ENCODE results near the gene STK24. TPM values are rescaled to one million over a fixed set of nuclear protein-coding genes. Genes with fewer than 3 reads are reported as not detected.

The STK24 gene
- total RNA-seq, 2 experiments from 2014 or later, result 134 to 148 TPM

GRCh38 chr13:98490866-98491265 lies 86.0 kb downstream of the STK24 start:
- Mint-ChIP-seq H3K27ac (no peak overlapping the region), H3K36me3 (peaks cover 6% of the 10 kb centered on the region), H3K9me3 (ENCODE audit: low read depth) (no peaks in the 10 kb centered on the region), H3K4me1 (peaks cover 46% of the 10 kb centered on the region), H3K4me3 (no peak overlapping the region), H3K27me3 (no peaks in the 10 kb centered on the region)
- DNase-seq (no peak), ATAC-seq (no peak)
- CTCF ChIA-PET, result interaction anchor here (1.5 kb wide), 1 partner anchor 18 kb away, joined by 3 read pairs; no protein-coding TSS in a partner anchor

- ATAC-seq, result no peak
- no peaks in the 10 kb centered on the region for H3K27me3 Mint-ChIP-seq
- H3K4me1 Mint-ChIP-seq, result peaks cover 52% of the 10 kb centered on the region
- no peak for DNase-seq
- peaks cover 6% of the 10 kb centered on the region for H3K36me3 Mint-ChIP-seq
- H3K9me3 Mint-ChIP-seq (ENCODE audit: low read depth), result no peaks in the 10 kb centered on the region
- H3K4me3 Mint-ChIP-seq, result no peak overlapping the region
- CTCF ChIA-PET, result interaction anchor here (0.7 to 1.5 kb wide), 2 partner anchors 18 to 163 kb away, joined by 3 read pairs; no protein-coding TSS in a partner anchor
- H3K27ac Mint-ChIP-seq, result no peak overlapping the region
Measured at GRCh38 chr13:98490195-98490836, 86.6 kb downstream of the STK24 start.

- Mint-ChIP-seq H3K4me3 (no peak overlapping the region), H3K27ac (peak overlapping the region; percentile 48), H3K27me3 (no peaks in the 10 kb centered on the region), H3K4me1 (peaks cover 59% of the 10 kb centered on the region), H3K9me3 (ENCODE audit: low read depth) (no peaks in the 10 kb centered on the region), H3K36me3 (peaks cover 6% of the 10 kb centered on the region)
- ATAC-seq (no peak), DNase-seq (no peak)
- CTCF ChIA-PET, result interaction anchor here (0.7 to 1.4 kb wide), 2 partner anchors 16 to 163 kb away, joined by 3 read pairs; no protein-coding TSS in a partner anchor
Measured at GRCh38 chr13:98489446-98490194, 87.3 kb downstream of the STK24 start.

- ATAC-seq (no peak), DNase-seq (no peak)
- Mint-ChIP-seq H3K27ac (no peak overlapping the region), H3K4me1 (peaks cover 67% of the 10 kb centered on the region), H3K27me3 (no peaks in the 10 kb centered on the region), H3K9me3 (ENCODE audit: low read depth) (no peaks in the 10 kb centered on the region), H3K36me3 (peaks cover 6% of the 10 kb centered on the region), H3K4me3 (no peak overlapping the region)
- CTCF ChIA-PET, result interaction anchor here (1.2 to 1.4 kb wide), 2 partner anchors 15 to 74 kb away, joined by 3 read pairs; no protein-coding TSS in a partner anchor
Measured at GRCh38 chr13:98488736-98489135, 88.2 kb downstream of the STK24 start.

GRCh38 chr13:98487522-98487921 lies 89.4 kb downstream of the STK24 start:
- ATAC-seq, result no peak
- H3K27me3 Mint-ChIP-seq, result no peaks in the 10 kb centered on the region
- peaks cover 6% of the 10 kb centered on the region for H3K36me3 Mint-ChIP-seq
- H3K4me1 Mint-ChIP-seq, result peaks cover 72% of the 10 kb centered on the region
- CTCF ChIA-PET, result interaction anchor here (1.2 kb wide), 1 partner anchor 76 kb away, joined by 3 read pairs; no protein-coding TSS in a partner anchor
- no peak overlapping the region for H3K4me3 Mint-ChIP-seq
- H3K27ac Mint-ChIP-seq, result no peak overlapping the region
- no peaks in the 10 kb centered on the region for H3K9me3 Mint-ChIP-seq (ENCODE audit: low read depth)
- DNase-seq, result no peak

GRCh38 chr13:98487016-98487415 lies 89.9 kb downstream of the STK24 start:
- ATAC-seq (no peak), DNase-seq (no peak)
- Mint-ChIP-seq H3K27ac (no peak overlapping the region), H3K4me3 (no peak overlapping the region), H3K4me1 (peaks cover 73% of the 10 kb centered on the region), H3K36me3 (peaks cover 6% of the 10 kb centered on the region), H3K27me3 (no peaks in the 10 kb centered on the region), H3K9me3 (ENCODE audit: low read depth) (no peaks in the 10 kb centered on the region)
- CTCF ChIA-PET, result no interaction called here

- no peak for ATAC-seq
- no peak for DNase-seq
- CTCF ChIA-PET, result no interaction called here
- Mint-ChIP-seq H3K27me3 (no peaks in the 10 kb centered on the region), H3K27ac (no peak overlapping the region), H3K4me3 (no peak overlapping the region), H3K4me1 (peaks cover 76% of the 10 kb centered on the region), H3K36me3 (peaks cover 8% of the 10 kb centered on the region), H3K9me3 (ENCODE audit: low read depth) (no peaks in the 10 kb centered on the region)
Measured at GRCh38 chr13:98486412-98486811, 90.5 kb downstream of the STK24 start.

- no peak overlapping the region for H3K27ac Mint-ChIP-seq
- no peak for DNase-seq
- no peaks in the 10 kb centered on the region for H3K27me3 Mint-ChIP-seq
- no peaks in the 10 kb centered on the region for H3K9me3 Mint-ChIP-seq (ENCODE audit: low read depth)
- CTCF ChIA-PET, result interaction anchor here (1.8 to 2.1 kb wide), 2 partner anchors 20 to 168 kb away, joined by 4 to 7 read pairs; no protein-coding TSS in a partner anchor
- H3K4me3 Mint-ChIP-seq, result no peak overlapping the region
- H3K36me3 Mint-ChIP-seq, result peaks cover 9% of the 10 kb centered on the region
- H3K4me1 Mint-ChIP-seq, result peaks cover 81% of the 10 kb centered on the region
- no peak for ATAC-seq
Measured at GRCh38 chr13:98485561-98485960, 91.3 kb downstream of the STK24 start.

GRCh38 chr13:98484289-98485219 lies 92.4 kb downstream of the STK24 start:
- CTCF ChIA-PET, result interaction anchor here (1.3 to 2.1 kb wide), 4 partner anchors 21 to 169 kb away, joined by 3 to 7 read pairs (median 4); no protein-coding TSS in a partner anchor
- no peak overlapping the region for H3K4me3 Mint-ChIP-seq
- peaks cover 8% of the 10 kb centered on the region for H3K36me3 Mint-ChIP-seq
- DNase-seq (peak; percentile 71), ATAC-seq (peak; percentile 29)
- H3K9me3 Mint-ChIP-seq (ENCODE audit: low read depth), result no peaks in the 10 kb centered on the region
- no peaks in the 10 kb centered on the region for H3K27me3 Mint-ChIP-seq
- H3K27ac Mint-ChIP-seq, result peak overlapping the region; percentile 42
- H3K4me1 Mint-ChIP-seq, result peaks cover 78% of the 10 kb centered on the region

- peaks cover 79% of the 10 kb centered on the region for H3K4me1 Mint-ChIP-seq
Measured at GRCh38 chr13:98483601-98484288, 93.2 kb downstream of the STK24 start.

GRCh38 chr13:98482476-98483444 lies 94.1 kb downstream of the STK24 start:
- no peaks in the 10 kb centered on the region for H3K9me3 Mint-ChIP-seq (ENCODE audit: low read depth)
- H3K27ac Mint-ChIP-seq, result no peak overlapping the region
- DNase-seq (no peak), ATAC-seq (no peak)
- H3K4me1 Mint-ChIP-seq, result peaks cover 85% of the 10 kb centered on the region
- no peak overlapping the region for H3K4me3 Mint-ChIP-seq
- H3K27me3 Mint-ChIP-seq, result no peaks in the 10 kb centered on the region
- H3K36me3 Mint-ChIP-seq, result peaks cover 11% of the 10 kb centered on the region
- CTCF ChIA-PET, result interaction anchor here (0.9 to 3.0 kb wide), 7 partner anchors 12 to 170 kb away, joined by 3 to 17 read pairs (median 5); no protein-coding TSS in a partner anchor

More at GRCh38 chr13:98483601-98484288, 93.2 kb downstream of the STK24 start:
- CTCF ChIA-PET, result interaction anchor here (1.3 to 3.0 kb wide), 6 partner anchors 11 to 170 kb away, joined by 3 to 17 read pairs (median 4); no protein-coding TSS in a partner anchor
- H3K4me3 Mint-ChIP-seq, result no peak overlapping the region
- no peak overlapping the region for H3K27ac Mint-ChIP-seq
- H3K9me3 Mint-ChIP-seq (ENCODE audit: low read depth), result no peaks in the 10 kb centered on the region
- no peak for DNase-seq
- no peaks in the 10 kb centered on the region for H3K27me3 Mint-ChIP-seq
- peaks cover 6% of the 10 kb centered on the region for H3K36me3 Mint-ChIP-seq
- no peak for ATAC-seq

Data from activated CD8-positive, alpha-beta memory T cell treated with anti-CD3 and anti-CD28 coated beads, Interleukin-2, amount 10 ng/mL, durations not matched to agents 7 days and 5 days (primary cell).